HEK293 (cell line): ENCODE results near the gene SERINC2.

Experiments used
- CTCF ChIA-PET: fragments of 350-600 bp; formaldehyde crosslinking; extraction: SDS; loops from one replicate; lab custom pipeline; 2021; ENCODE audit warnings: antibody characterized with exemption; lab: Yijun Ruan, JAX
- POLR2A ChIA-PET: fragments of 300-600 bp; formaldehyde crosslinking; extraction: SDS; loops from one replicate; lab custom pipeline; 2020; ENCODE audit warnings: antibody characterized with exemption, inconsistent platforms; lab: Yijun Ruan, JAX
- H3K27ac ChIP-seq: fragments of 200-500 bp; sonication (Bioruptor generic); 2 replicates; pipeline ENCODE4 v1.5.1; 2014; ENCODE audit warnings: low read depth, low read length, control low read depth, inconsistent platforms; ENCODE audit errors: extremely low read depth
- H3K36me3 ChIP-seq, 2 experiments: fragments of 200-500 bp in 1 of 2; sonication (Bioruptor generic) in 1 of 2; 1 replicate in 1 of 2; 2 replicates in 1 of 2; pipeline ENCODE4 v1.5.1; 2014 to 2017; ENCODE audit warnings: inconsistent platforms in 2 of 2, low read length in 2 of 2; ENCODE audit not compliant: control insufficient read depth in 2 of 2, insufficient read depth in 1 of 2
- H3K4me1 ChIP-seq: fragments of 200-500 bp; sonication (Bioruptor generic); 2 replicates; pipeline ENCODE4 v1.5.1; 2014; ENCODE audit warnings: mild to moderate bottlenecking, low read length, inconsistent platforms; ENCODE audit not compliant: control insufficient read depth, insufficient read depth
- H3K4me3 ChIP-seq: 2 replicates; pipeline ENCODE4 v1.5.1; 2011; ENCODE audit warnings: low read depth, mild to moderate bottlenecking, control low read depth, low read length, moderate library complexity
- H3K9me3 ChIP-seq: fragments of 200-500 bp; sonication (Bioruptor generic); 2 replicates; pipeline ENCODE4 v1.5.1; 2014; ENCODE audit warnings: low read depth, low read length, inconsistent platforms; ENCODE audit not compliant: control insufficient read depth, insufficient read depth
- HOXA7 ChIP-seq: sonication (generic); formaldehyde crosslinking; IDR thresholded peaks from 2 replicates; pipeline ENCODE4 v1.8.1; 2022; ENCODE audit warnings: missing genetic modification reagents, borderline replicate concordance
- OSR2 ChIP-seq: fragments of 450-650 bp; formaldehyde crosslinking; IDR thresholded peaks from 2 replicates; pipeline ENCODE4 v1.5.1; 2016; ENCODE audit warnings: missing biosample characterization, missing genetic modification characterization
- SCRT2 ChIP-seq: fragments of 450-650 bp; formaldehyde crosslinking; IDR thresholded peaks from 2 replicates; pipeline ENCODE4 v1.5.1; 2016; ENCODE audit warnings: missing biosample characterization, missing genetic modification characterization
- SETDB1 ChIP-seq: IDR thresholded peaks from one replicate; pipeline ENCODE4 v1.6.1; 2017; ENCODE audit warnings: mild to moderate bottlenecking, low read length, moderate library complexity, mixed read lengths; ENCODE audit not compliant: insufficient read length
- TRIM28 ChIP-seq: IDR thresholded peaks from 2 replicates; pipeline ENCODE4 v1.6.1; 2011; ENCODE audit warnings: low read length, control low read depth, borderline replicate concordance
- ZBTB7A ChIP-seq: fragments of 450-650 bp; formaldehyde crosslinking; IDR thresholded peaks from 2 replicates; pipeline ENCODE4 v1.5.1; 2016; ENCODE audit warnings: low read depth, missing biosample characterization, missing genetic modification characterization
- ZNF114 ChIP-seq: fragments of 450-650 bp; formaldehyde crosslinking; IDR thresholded peaks from 2 replicates; pipeline ENCODE4 v1.5.0; 2017; ENCODE audit warnings: missing biosample characterization, missing genetic modification characterization
- ZNF132 ChIP-seq: fragments of 450-650 bp; formaldehyde crosslinking; IDR thresholded peaks from 2 replicates; pipeline ENCODE4 v1.5.1; 2017; ENCODE audit warnings: missing biosample characterization, missing genetic modification characterization, borderline replicate concordance
- ZNF157 ChIP-seq: fragments of 450-650 bp; formaldehyde crosslinking; IDR thresholded peaks from 2 replicates; pipeline ENCODE4 v1.5.1; 2016; ENCODE audit warnings: missing biosample characterization, missing genetic modification characterization
- ZNF16 ChIP-seq: fragments of 450-650 bp; formaldehyde crosslinking; IDR thresholded peaks from 2 replicates; pipeline ENCODE4 v1.5.1; 2016; ENCODE audit warnings: low read depth, missing biosample characterization, missing genetic modification characterization
- ZNF350 ChIP-seq: fragments of 450-650 bp; formaldehyde crosslinking; IDR thresholded peaks from 2 replicates; pipeline ENCODE4 v1.5.0; 2017; ENCODE audit warnings: missing biosample characterization, mild to moderate bottlenecking, missing genetic modification characterization
- ZNF354C ChIP-seq: fragments of 450-650 bp; formaldehyde crosslinking; IDR thresholded peaks from 2 replicates; pipeline ENCODE4 v1.5.1; 2016; ENCODE audit warnings: missing biosample characterization, missing genetic modification characterization, low read depth, borderline replicate concordance
- ZNF404 ChIP-seq: fragments of 450-650 bp; formaldehyde crosslinking; IDR thresholded peaks from 2 replicates; pipeline ENCODE4 v1.5.1; 2017; ENCODE audit warnings: missing biosample characterization, missing genetic modification characterization
- ZNF473 ChIP-seq: fragments of 450-650 bp; formaldehyde crosslinking; IDR thresholded peaks from 2 replicates; pipeline ENCODE4 v1.5.1; 2017; ENCODE audit warnings: missing biosample characterization, missing genetic modification characterization
- ZNF629 ChIP-seq: fragments of 450-650 bp; formaldehyde crosslinking; IDR thresholded peaks from 2 replicates; pipeline ENCODE4 v1.5.1; 2017; ENCODE audit warnings: missing biosample characterization, missing genetic modification characterization
- ZNF747 ChIP-seq: fragments of 450-650 bp; formaldehyde crosslinking; IDR thresholded peaks from 2 replicates; pipeline ENCODE4 v1.5.1; 2016; ENCODE audit warnings: missing biosample characterization, missing genetic modification characterization
- ZNF776 ChIP-seq: fragments of 450-650 bp; formaldehyde crosslinking; IDR thresholded peaks from 2 replicates; pipeline ENCODE4 v1.5.0; 2017; ENCODE audit warnings: missing biosample characterization, missing genetic modification characterization, borderline replicate concordance
- ZNF843 ChIP-seq: fragments of 450-650 bp; formaldehyde crosslinking; IDR thresholded peaks from 2 replicates; pipeline ENCODE4 v1.5.1; 2016; ENCODE audit warnings: missing biosample characterization, missing genetic modification characterization
- ZXDB ChIP-seq: fragments of 450-650 bp; formaldehyde crosslinking; IDR thresholded peaks from 2 replicates; pipeline ENCODE4 v1.5.1; 2016; ENCODE audit warnings: missing biosample characterization, missing genetic modification characterization
- TF ChIP-seq, protein P1 (sequence below): fragments of 450-650 bp; formaldehyde crosslinking; IDR thresholded peaks from 2 replicates; pipeline ENCODE4 v1.5.1; 2017; ENCODE audit warnings: missing biosample characterization, missing genetic modification characterization
- TF ChIP-seq, protein P2 (sequence below): fragments of 450-650 bp; formaldehyde crosslinking; IDR thresholded peaks from 2 replicates; pipeline ENCODE4 v1.5.1; 2016; ENCODE audit warnings: missing biosample characterization, missing genetic modification characterization
- TF ChIP-seq, protein P3 (sequence below): fragments of 450-650 bp; formaldehyde crosslinking; IDR thresholded peaks from 2 replicates; pipeline ENCODE4 v1.5.0; 2017; ENCODE audit warnings: missing biosample characterization, missing genetic modification characterization, borderline replicate concordance
- TF ChIP-seq, protein P4 (sequence below): fragments of 450-650 bp; formaldehyde crosslinking; IDR thresholded peaks from 2 replicates; pipeline ENCODE4 v1.5.1; 2016; ENCODE audit warnings: missing biosample characterization, missing genetic modification characterization, low read depth

The SERINC2 gene

DNA sequence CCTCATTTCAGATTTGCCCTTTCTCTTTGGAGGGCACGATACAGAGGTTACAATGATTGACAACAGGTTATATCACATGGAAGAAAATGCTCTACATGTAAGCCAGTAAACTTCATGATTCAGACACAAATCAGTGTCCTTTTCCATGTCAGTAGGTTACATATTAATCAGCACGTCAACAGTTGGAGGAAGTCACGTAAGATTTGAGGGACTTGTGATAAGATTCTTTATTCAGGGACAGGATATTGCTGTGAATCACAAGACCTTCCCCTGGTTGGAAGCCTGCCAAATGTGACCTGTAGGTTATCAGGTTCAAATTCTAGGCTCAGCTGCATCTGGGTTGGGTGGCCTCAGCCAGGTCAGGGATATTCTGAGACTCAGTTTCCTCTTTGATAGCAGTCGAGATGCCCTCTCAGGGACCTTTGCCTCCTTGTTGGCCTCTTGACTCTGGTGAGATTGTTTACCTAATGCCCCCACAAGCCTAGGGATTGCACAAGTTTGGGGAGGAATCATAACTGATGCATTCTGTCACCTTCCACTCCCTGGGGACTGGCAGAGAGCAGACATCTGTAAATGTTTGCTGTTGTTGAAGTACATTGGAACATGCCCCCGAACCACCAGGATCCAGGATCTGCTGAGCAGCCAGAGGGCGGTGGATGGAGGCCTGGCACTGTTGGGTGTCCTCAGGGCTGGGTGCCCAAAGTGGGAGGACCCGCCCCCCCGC is 31.9 kb downstream of the SERINC2 start:
- Histone ChIP-seq H3K4me3 (no peak overlapping the region), H3K27ac (no peak overlapping the region), H3K4me1 (no peaks in the 10 kb centered on the region), H3K36me3 (no peaks in the 10 kb centered on the region), H3K9me3 (no peaks in the 10 kb centered on the region)
- POLR2A ChIA-PET, result interaction anchor here (0.6 kb wide), 1 partner anchor 366 kb away, joined by 3 read pairs; no protein-coding TSS in a partner anchor
- CTCF ChIA-PET, result no interaction called here
- TF ChIP-seq ZBTB7A (tag by site-specific recombination), result no peak
- TF ChIP-seq, protein P1, sequence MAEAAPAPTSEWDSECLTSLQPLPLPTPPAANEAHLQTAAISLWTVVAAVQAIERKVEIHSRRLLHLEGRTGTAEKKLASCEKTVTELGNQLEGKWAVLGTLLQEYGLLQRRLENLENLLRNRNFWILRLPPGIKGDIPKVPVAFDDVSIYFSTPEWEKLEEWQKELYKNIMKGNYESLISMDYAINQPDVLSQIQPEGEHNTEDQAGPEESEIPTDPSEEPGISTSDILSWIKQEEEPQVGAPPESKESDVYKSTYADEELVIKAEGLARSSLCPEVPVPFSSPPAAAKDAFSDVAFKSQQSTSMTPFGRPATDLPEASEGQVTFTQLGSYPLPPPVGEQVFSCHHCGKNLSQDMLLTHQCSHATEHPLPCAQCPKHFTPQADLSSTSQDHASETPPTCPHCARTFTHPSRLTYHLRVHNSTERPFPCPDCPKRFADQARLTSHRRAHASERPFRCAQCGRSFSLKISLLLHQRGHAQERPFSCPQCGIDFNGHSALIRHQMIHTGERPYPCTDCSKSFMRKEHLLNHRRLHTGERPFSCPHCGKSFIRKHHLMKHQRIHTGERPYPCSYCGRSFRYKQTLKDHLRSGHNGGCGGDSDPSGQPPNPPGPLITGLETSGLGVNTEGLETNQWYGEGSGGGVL (tag by site-specific recombination), result 0 out of 2 replicates have a peak, but pooled peaks have one; percentile 8
- 0 out of 2 replicates have a peak, but pooled peaks have one; percentile 14 for TF ChIP-seq SCRT2

DNA sequence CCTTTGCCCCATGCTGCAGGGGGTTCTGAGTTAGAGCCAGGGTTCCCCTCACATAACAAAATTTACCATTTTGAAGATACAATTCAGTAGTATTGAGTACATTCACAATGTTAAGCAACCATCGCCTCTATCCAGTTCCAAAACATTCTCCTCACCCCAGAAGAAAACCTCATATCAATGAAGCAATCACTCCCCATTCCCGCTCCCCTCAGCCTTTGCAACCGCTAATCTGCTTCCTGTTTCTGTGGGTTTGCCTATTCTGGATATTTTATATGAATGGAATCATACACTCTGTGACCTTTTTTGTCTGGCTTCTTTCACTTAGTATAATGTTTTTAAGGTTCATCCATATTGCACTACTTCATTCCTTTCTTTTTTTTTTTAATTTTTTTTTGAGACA is 32.9 kb downstream of the SERINC2 start:
- Histone ChIP-seq H3K4me1 (no peaks in the 10 kb centered on the region), H3K27ac (no peak overlapping the region)
- CTCF ChIA-PET, result no interaction called here
- POLR2A ChIA-PET, result no interaction called here
- TF ChIP-seq ZNF132 (tag by site-specific recombination), result no peak
- TF ChIP-seq, protein P2, sequence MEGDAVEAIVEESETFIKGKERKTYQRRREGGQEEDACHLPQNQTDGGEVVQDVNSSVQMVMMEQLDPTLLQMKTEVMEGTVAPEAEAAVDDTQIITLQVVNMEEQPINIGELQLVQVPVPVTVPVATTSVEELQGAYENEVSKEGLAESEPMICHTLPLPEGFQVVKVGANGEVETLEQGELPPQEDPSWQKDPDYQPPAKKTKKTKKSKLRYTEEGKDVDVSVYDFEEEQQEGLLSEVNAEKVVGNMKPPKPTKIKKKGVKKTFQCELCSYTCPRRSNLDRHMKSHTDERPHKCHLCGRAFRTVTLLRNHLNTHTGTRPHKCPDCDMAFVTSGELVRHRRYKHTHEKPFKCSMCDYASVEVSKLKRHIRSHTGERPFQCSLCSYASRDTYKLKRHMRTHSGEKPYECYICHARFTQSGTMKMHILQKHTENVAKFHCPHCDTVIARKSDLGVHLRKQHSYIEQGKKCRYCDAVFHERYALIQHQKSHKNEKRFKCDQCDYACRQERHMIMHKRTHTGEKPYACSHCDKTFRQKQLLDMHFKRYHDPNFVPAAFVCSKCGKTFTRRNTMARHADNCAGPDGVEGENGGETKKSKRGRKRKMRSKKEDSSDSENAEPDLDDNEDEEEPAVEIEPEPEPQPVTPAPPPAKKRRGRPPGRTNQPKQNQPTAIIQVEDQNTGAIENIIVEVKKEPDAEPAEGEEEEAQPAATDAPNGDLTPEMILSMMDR (tag by site-specific recombination), result no peak
- TF ChIP-seq ZNF473 (tag by site-specific recombination), result no peak
- no peak for TF ChIP-seq ZNF16 (tag by site-specific recombination)
- TF ChIP-seq, all 188 proteins: peak for 0
- Histone ChIP-seq H3K9me3 (no peaks in the 10 kb centered on the region), H3K36me3 (no peaks in the 10 kb centered on the region), H3K4me3 (no peak overlapping the region)

DNA sequence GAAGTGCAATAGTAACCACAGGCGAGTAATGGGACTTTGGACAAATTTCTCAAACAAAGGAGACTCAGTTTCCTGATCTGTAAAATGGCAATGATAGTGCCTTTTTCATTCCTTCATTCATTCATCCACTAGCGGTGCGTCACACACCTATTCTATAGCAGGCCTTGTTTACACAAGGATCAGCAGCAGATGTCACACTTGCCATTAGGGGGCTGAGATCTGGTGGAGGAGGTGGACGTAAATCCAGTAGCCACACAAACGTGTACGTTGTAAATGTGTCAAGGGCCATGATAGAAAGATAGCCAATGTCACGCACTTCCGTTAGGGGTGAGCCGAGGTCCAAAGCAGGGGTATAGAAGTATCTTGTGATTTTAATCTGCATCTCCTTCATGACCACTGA is 34.2 kb downstream of the SERINC2 start:
- H3K4me3 ChIP-seq, result no peak overlapping the region
- H3K27ac ChIP-seq, result no peak overlapping the region
- POLR2A ChIA-PET, result no interaction called here
- H3K9me3 ChIP-seq, result no peaks in the 10 kb centered on the region
- H3K4me1 ChIP-seq, result no peaks in the 10 kb centered on the region
- CTCF ChIA-PET, result no interaction called here
- no peaks in the 10 kb centered on the region for H3K36me3 ChIP-seq
- peak; percentile 63; the same call in 1 of the 2 replicates for TF ChIP-seq ZXDB
- peak; percentile 66; the same call in 1 of the 2 replicates for TF ChIP-seq TRIM28
- TF ChIP-seq, protein P3, sequence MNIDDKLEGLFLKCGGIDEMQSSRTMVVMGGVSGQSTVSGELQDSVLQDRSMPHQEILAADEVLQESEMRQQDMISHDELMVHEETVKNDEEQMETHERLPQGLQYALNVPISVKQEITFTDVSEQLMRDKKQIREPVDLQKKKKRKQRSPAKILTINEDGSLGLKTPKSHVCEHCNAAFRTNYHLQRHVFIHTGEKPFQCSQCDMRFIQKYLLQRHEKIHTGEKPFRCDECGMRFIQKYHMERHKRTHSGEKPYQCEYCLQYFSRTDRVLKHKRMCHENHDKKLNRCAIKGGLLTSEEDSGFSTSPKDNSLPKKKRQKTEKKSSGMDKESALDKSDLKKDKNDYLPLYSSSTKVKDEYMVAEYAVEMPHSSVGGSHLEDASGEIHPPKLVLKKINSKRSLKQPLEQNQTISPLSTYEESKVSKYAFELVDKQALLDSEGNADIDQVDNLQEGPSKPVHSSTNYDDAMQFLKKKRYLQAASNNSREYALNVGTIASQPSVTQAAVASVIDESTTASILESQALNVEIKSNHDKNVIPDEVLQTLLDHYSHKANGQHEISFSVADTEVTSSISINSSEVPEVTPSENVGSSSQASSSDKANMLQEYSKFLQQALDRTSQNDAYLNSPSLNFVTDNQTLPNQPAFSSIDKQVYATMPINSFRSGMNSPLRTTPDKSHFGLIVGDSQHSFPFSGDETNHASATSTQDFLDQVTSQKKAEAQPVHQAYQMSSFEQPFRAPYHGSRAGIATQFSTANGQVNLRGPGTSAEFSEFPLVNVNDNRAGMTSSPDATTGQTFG (tag by site-specific recombination), result no peak
- TF ChIP-seq ZNF350 (tag by site-specific recombination), result no peak
- TF ChIP-seq ZNF114 (tag by site-specific recombination), result no peak
- TF ChIP-seq SETDB1, result peak; percentile 73
- no peak for TF ChIP-seq HOXA7 (CRISPR knock-in tag)
- TF ChIP-seq ZNF747 (tag by site-specific recombination), result no peak
- no peak for TF ChIP-seq ZNF354C (tag by site-specific recombination)
- TF ChIP-seq ZNF776 (tag by site-specific recombination), result no peak
- no peak for TF ChIP-seq ZNF157
- peak; percentile 63 for TF ChIP-seq ZNF843
- peak; percentile 50 for TF ChIP-seq OSR2 (tag by site-specific recombination)
- TF ChIP-seq ZNF404, result no peak
- peak; percentile 23; the same call in 1 of the 2 replicates for TF ChIP-seq ZNF629 (tag by site-specific recombination)
- TF ChIP-seq, protein P4, sequence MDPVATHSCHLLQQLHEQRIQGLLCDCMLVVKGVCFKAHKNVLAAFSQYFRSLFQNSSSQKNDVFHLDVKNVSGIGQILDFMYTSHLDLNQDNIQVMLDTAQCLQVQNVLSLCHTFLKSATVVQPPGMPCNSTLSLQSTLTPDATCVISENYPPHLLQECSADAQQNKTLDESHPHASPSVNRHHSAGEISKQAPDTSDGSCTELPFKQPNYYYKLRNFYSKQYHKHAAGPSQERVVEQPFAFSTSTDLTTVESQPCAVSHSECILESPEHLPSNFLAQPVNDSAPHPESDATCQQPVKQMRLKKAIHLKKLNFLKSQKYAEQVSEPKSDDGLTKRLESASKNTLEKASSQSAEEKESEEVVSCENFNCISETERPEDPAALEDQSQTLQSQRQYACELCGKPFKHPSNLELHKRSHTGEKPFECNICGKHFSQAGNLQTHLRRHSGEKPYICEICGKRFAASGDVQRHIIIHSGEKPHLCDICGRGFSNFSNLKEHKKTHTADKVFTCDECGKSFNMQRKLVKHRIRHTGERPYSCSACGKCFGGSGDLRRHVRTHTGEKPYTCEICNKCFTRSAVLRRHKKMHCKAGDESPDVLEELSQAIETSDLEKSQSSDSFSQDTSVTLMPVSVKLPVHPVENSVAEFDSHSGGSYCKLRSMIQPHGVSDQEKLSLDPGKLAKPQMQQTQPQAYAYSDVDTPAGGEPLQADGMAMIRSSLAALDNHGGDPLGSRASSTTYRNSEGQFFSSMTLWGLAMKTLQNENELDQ (tag by site-specific recombination), result no peak
